DOHH2 (cell line): ENCODE data around the gene MARCHF11.

Experiments used
- H3F3A ChIP-seq: fragments of 200-600 bp; sonication (generic), shearing (Covaris generic); 2 replicates; pipeline ENCODE4 v1.6.0; 2016; ENCODE audit warnings: antibody characterized with exemption, mild to moderate bottlenecking; ENCODE audit not compliant: control insufficient read depth, insufficient read depth
- H3K27ac ChIP-seq: fragments of 200-600 bp; sonication (generic); 2 replicates; pipeline ENCODE4 v1.5.1; 2014; ENCODE audit warnings: low read depth, mild to moderate bottlenecking, low read length, moderate library complexity
- H3K27me3 ChIP-seq: fragments of 200-600 bp; sonication (generic); 2 replicates; pipeline ENCODE4 v1.6.1; 2014; ENCODE audit warnings: mild to moderate bottlenecking, low read length, mixed read lengths; ENCODE audit not compliant: control insufficient read depth
- H3K36me3 ChIP-seq: fragments of 200-600 bp; sonication (generic); 2 replicates; pipeline ENCODE4 v1.6.1; 2014; ENCODE audit warnings: mild to moderate bottlenecking, low read length, moderate library complexity, mixed read lengths; ENCODE audit not compliant: control insufficient read depth
- H3K4me1 ChIP-seq: fragments of 200-600 bp; sonication (generic); 2 replicates; pipeline ENCODE4 v1.6.1; 2014; ENCODE audit warnings: mild to moderate bottlenecking, low read length, mixed read lengths; ENCODE audit not compliant: control insufficient read depth
- H3K4me2 ChIP-seq: fragments of 200-600 bp; sonication (generic); 2 replicates; pipeline ENCODE4 v1.6.0; 2014; ENCODE audit warnings: mild to moderate bottlenecking, low read length, moderate library complexity
- H3K4me3 ChIP-seq: fragments of 200-600 bp; sonication (generic); 2 replicates; pipeline ENCODE4 v1.5.1; 2014; ENCODE audit warnings: mild to moderate bottlenecking, low read length, mixed read lengths
- H3K79me2 ChIP-seq: fragments of 200-600 bp; sonication (generic); 2 replicates; pipeline ENCODE4 v1.6.1; 2014; ENCODE audit warnings: mild to moderate bottlenecking, low read length, mixed read lengths; ENCODE audit not compliant: control insufficient read depth
- H3K9me2 ChIP-seq: fragments of 200-600 bp; sonication (generic); replicated peaks from 2 replicates; pipeline ENCODE4 v1.6.1; 2014; ENCODE audit warnings: mild to moderate bottlenecking, low read length, mixed read lengths; ENCODE audit not compliant: control insufficient read depth
- H3K9me3 ChIP-seq: fragments of 200-600 bp; sonication (generic); 2 replicates; pipeline ENCODE4 v1.6.1; 2014; ENCODE audit warnings: antibody characterized with exemption, low read length, mixed read lengths; ENCODE audit not compliant: control insufficient read depth, insufficient read depth
- H4K20me1 ChIP-seq: fragments of 200-600 bp; sonication (generic); 2 replicates; pipeline ENCODE4 v1.6.0; 2014; ENCODE audit warnings: low read depth, mild to moderate bottlenecking, antibody characterized with exemption, low read length, moderate library complexity; ENCODE audit not compliant: control insufficient read depth, insufficient read depth
- CTCF ChIP-seq: fragments of 200-600 bp; sonication (generic); IDR thresholded peaks from one replicate; pipeline ENCODE4 v1.5.1; 2014; ENCODE audit warnings: antibody characterized with exemption, mild to moderate bottlenecking, low read depth, low read length; ENCODE audit not compliant: poor library complexity, severe bottlenecking
- EZH2phosphoT487 ChIP-seq: fragments of 200-600 bp; sonication (generic); IDR thresholded peaks from 2 replicates; pipeline ENCODE4 v1.6.1; 2017; ENCODE audit warnings: borderline replicate concordance, mild to moderate bottlenecking, antibody characterized with exemption, low read length, moderate library complexity, mixed read lengths

Gene MARCHF11

GRCh38 chr5:16057277-16057676, 122.3 kb downstream of the MARCHF11 start:
- Histone ChIP-seq H3K4me3 (no peak overlapping the region), H3K4me2 (no peak overlapping the region), H3K79me2 (no peaks in the 10 kb centered on the region), H3K36me3 (no peaks in the 10 kb centered on the region), H3F3A (no peaks in the 10 kb centered on the region), H3K9me2 (no peaks in the 10 kb centered on the region), H4K20me1 (no peaks in the 10 kb centered on the region), H3K27me3 (no peaks in the 10 kb centered on the region), H3K27ac (no peak overlapping the region), H3K4me1 (no peaks in the 10 kb centered on the region), H3K9me3 (no peaks in the 10 kb centered on the region)
- TF ChIP-seq CTCF (no peak), EZH2phosphoT487 (no peak)

GRCh38 chr5:16051246-16051755, 128.3 kb downstream of the MARCHF11 start:
- no peaks in the 10 kb centered on the region for H3K36me3 ChIP-seq
- no peak overlapping the region for H3K27ac ChIP-seq
- no peaks in the 10 kb centered on the region for H3K9me3 ChIP-seq
- H3K9me2 ChIP-seq, result no peaks in the 10 kb centered on the region
- no peaks in the 10 kb centered on the region for H3K79me2 ChIP-seq
- H3K4me2 ChIP-seq, result no peak overlapping the region
- H3F3A ChIP-seq, result no peaks in the 10 kb centered on the region
- H4K20me1 ChIP-seq, result no peaks in the 10 kb centered on the region
- TF ChIP-seq EZH2phosphoT487 (no peak), CTCF (no peak)
- H3K4me3 ChIP-seq, result no peak overlapping the region
- H3K4me1 ChIP-seq, result no peaks in the 10 kb centered on the region
- H3K27me3 ChIP-seq, result no peaks in the 10 kb centered on the region

- TF ChIP-seq CTCF, result no peak
- no peak for TF ChIP-seq EZH2phosphoT487
- no peaks in the 10 kb centered on the region for H3K27me3 ChIP-seq
Observed at GRCh38 chr5:16050414-16050813, 129.2 kb downstream of the MARCHF11 start.

GRCh38 chr5:16049761-16050160, 129.8 kb downstream of the MARCHF11 start:
- no peak overlapping the region for H3K4me3 ChIP-seq
- H3K9me2 ChIP-seq, result no peaks in the 10 kb centered on the region
- H4K20me1 ChIP-seq, result no peaks in the 10 kb centered on the region
- H3K79me2 ChIP-seq, result no peaks in the 10 kb centered on the region
- no peak overlapping the region for H3K4me2 ChIP-seq
- H3K36me3 ChIP-seq, result no peaks in the 10 kb centered on the region
- no peaks in the 10 kb centered on the region for H3K27me3 ChIP-seq
- no peaks in the 10 kb centered on the region for H3K4me1 ChIP-seq
- no peaks in the 10 kb centered on the region for H3K9me3 ChIP-seq
- no peak for TF ChIP-seq EZH2phosphoT487
- TF ChIP-seq CTCF, result no peak
- H3K27ac ChIP-seq, result no peak overlapping the region
- no peaks in the 10 kb centered on the region for H3F3A ChIP-seq

More at GRCh38 chr5:16050414-16050813, 129.2 kb downstream of the MARCHF11 start:
- Histone ChIP-seq H3K4me1 (no peaks in the 10 kb centered on the region), H3K9me2 (no peaks in the 10 kb centered on the region), H3K4me2 (no peak overlapping the region), H4K20me1 (no peaks in the 10 kb centered on the region), H3K27ac (no peak overlapping the region), H3K36me3 (no peaks in the 10 kb centered on the region), H3K9me3 (no peaks in the 10 kb centered on the region), H3K79me2 (no peaks in the 10 kb centered on the region), H3F3A (no peaks in the 10 kb centered on the region), H3K4me3 (no peak overlapping the region)
